Thyroid gland (tissue), 4 donors: Measurements from ENCODE around the gene MAGI2. TPM values are rescaled to one million over a fixed set of nuclear protein-coding genes. Genes with fewer than 3 reads are reported as not detected.

Experiments used
- DNase-seq, 2 donors: peaks; one replicate each; pipeline ENCODE4 v3.0.0-alpha.2; 2019
- H3K27ac ChIP-seq, 3 donors: fragments of 200-600 bp; sonication (generic); 1 replicate in 2 of 3; 2 replicates in 1 of 3; pipeline ENCODE4 v1.5.1; 2016 to 2019; ENCODE audit warnings: mild to moderate bottlenecking in 1 of 3, moderate library complexity in 1 of 3
- H3K27me3 ChIP-seq: fragments of 200-600 bp; sonication (generic); one replicate; pipeline ENCODE4 v1.5.1; 2019
- H3K36me3 ChIP-seq, 2 donors: fragments of 200-600 bp; sonication (generic); one replicate each; pipeline ENCODE4 v1.5.1; 2016 to 2019
- H3K4me1 ChIP-seq, 2 donors: fragments of 200-600 bp; sonication (generic); one replicate each; pipeline ENCODE4 v1.5.1; 2017 to 2019
- H3K4me3 ChIP-seq, 3 donors: fragments of 200-600 bp; sonication (generic); replicated peaks in 1 of 3; 1 replicate in 2 of 3; 2 replicates in 1 of 3; pipeline ENCODE4 v1.5.1; 2016; ENCODE audit warnings: mild to moderate bottlenecking in 1 of 3
- H3K9me3 ChIP-seq: fragments of 200-600 bp; sonication (generic); one replicate; pipeline ENCODE4 v1.5.1; 2017
- CTCF ChIP-seq, 6 experiments: fragments of 200-600 bp in 3 of 6; fragments of 450-650 bp in 3 of 6; sonication (generic) in 3 of 6; IDR thresholded peaks; one replicate each; pipeline ENCODE4 v1.5.1; 2016 to 2019; ENCODE audit warnings: antibody characterized with exemption in 6 of 6, mild to moderate bottlenecking in 2 of 6, inconsistent platforms in 1 of 6, moderate library complexity in 1 of 6
- POLR2A ChIP-seq, 2 donors: fragments of 450-650 bp; IDR thresholded peaks; one replicate each; pipeline ENCODE4 v1.6.1; 2017; ENCODE audit warnings: antibody characterized with exemption in 2 of 2, mild to moderate bottlenecking in 2 of 2, moderate library complexity in 1 of 2
- WGBS, 2 donors: methylation state at CpG; one replicate each; pipeline ENCODE4 v1.1.5; 2017; 5-methylcytosine and 5-hydroxymethylcytosine counted together
- intact Hi-C: fragments of 100-400 bp; cut with DNase I; formaldehyde crosslinking; loops from one replicate; pipeline ENCODE4 v1.15.1; 2023
- total RNA-seq, 4 donors: library from RNA; depleted of rRNA; stranded (reverse); fragments of >200 nt; gene quantifications; one replicate each; pipeline ENCODE4 v1.2.3, GENCODE V29; 2016

MAGI2 gene
- total RNA-seq, 4 donors from 2014 or later = 20.7 to 31.1 (median 26.0) TPM

- DNase-seq = no peak
- no peak for TF ChIP-seq POLR2A (IDR thresholded peaks at IDR 0.05)
- TF ChIP-seq CTCF (IDR thresholded peaks at IDR 0.05) = no peak
- Histone ChIP-seq H3K36me3 (no peaks in the 10 kb centered on the region), H3K4me3 (no peak overlapping the region), H3K27ac (no peak overlapping the region), H3K4me1 (no peaks in the 10 kb centered on the region), H3K27me3 (no peaks in the 10 kb centered on the region), H3K9me3 (no peaks in the 10 kb centered on the region)
- intact Hi-C loops = no loop called here
Observed at GRCh38 chr7:78095549-78095948, 1357.9 kb downstream of the MAGI2 start.

GRCh38 chr7:78092331-78092730 is 1361.1 kb downstream of the MAGI2 start:
- no peaks in the 10 kb centered on the region for H3K9me3 ChIP-seq
- no peak overlapping the region for H3K4me3 ChIP-seq
- no peaks in the 10 kb centered on the region for H3K27me3 ChIP-seq
- intact Hi-C loops = no loop called here
- no peaks in the 10 kb centered on the region for H3K36me3 ChIP-seq
- no peak for DNase-seq
- WGBS, 2 donors = 90 to 91% methylated on average over 3 of the region's 3 CpGs
- TF ChIP-seq CTCF (IDR thresholded peaks at IDR 0.05) (no peak), POLR2A (IDR thresholded peaks at IDR 0.05) (no peak)
- H3K27ac ChIP-seq = no peak overlapping the region
- H3K4me1 ChIP-seq = no peaks in the 10 kb centered on the region

- Histone ChIP-seq H3K4me1 (no peaks in the 10 kb centered on the region), H3K36me3 (no peaks in the 10 kb centered on the region), H3K9me3 (no peaks in the 10 kb centered on the region), H3K4me3 (no peak overlapping the region), H3K27ac (no peak overlapping the region), H3K27me3 (no peaks in the 10 kb centered on the region)
- TF ChIP-seq POLR2A (IDR thresholded peaks at IDR 0.05) (no peak), CTCF (IDR thresholded peaks at IDR 0.05) (no peak)
- DNase-seq = no peak
- intact Hi-C loops = no loop called here
Observed at GRCh38 chr7:78090616-78091015, 1362.9 kb downstream of the MAGI2 start.

- Histone ChIP-seq H3K36me3 (no peaks in the 10 kb centered on the region), H3K4me1 (no peaks in the 10 kb centered on the region), H3K4me3 (no peak overlapping the region), H3K27me3 (no peaks in the 10 kb centered on the region), H3K27ac (no peak overlapping the region), H3K9me3 (no peaks in the 10 kb centered on the region)
- intact Hi-C loops = no loop called here
- 77 to 91% methylated on average over 6 of the region's 6 CpGs for WGBS, 2 donors
- TF ChIP-seq CTCF (IDR thresholded peaks at IDR 0.05) (no peak), POLR2A (IDR thresholded peaks at IDR 0.05) (no peak)
- DNase-seq = no peak
Observed at GRCh38 chr7:78083476-78084120, 1369.9 kb downstream of the MAGI2 start.

- H3K9me3 ChIP-seq = no peaks in the 10 kb centered on the region
- H3K36me3 ChIP-seq = no peaks in the 10 kb centered on the region
- 79 to 91% methylated on average over 5 of the region's 5 CpGs for WGBS, 2 donors
- no peak overlapping the region for H3K27ac ChIP-seq
- TF ChIP-seq CTCF (IDR thresholded peaks at IDR 0.05) (no peak), POLR2A (IDR thresholded peaks at IDR 0.05) (no peak)
- no peak for DNase-seq
- H3K4me3 ChIP-seq = no peak overlapping the region
- H3K4me1 ChIP-seq = no peaks in the 10 kb centered on the region
- intact Hi-C loops = no loop called here
- H3K27me3 ChIP-seq = no peaks in the 10 kb centered on the region
Observed at GRCh38 chr7:78082556-78082955, 1370.9 kb downstream of the MAGI2 start.
